ENCODE results near the gene OGFR.

The OGFR gene

GRCh38 chr20:62796699-62797491 is 7.7 kb upstream of the OGFR start:
- no peak for TF ChIP-seq CREB5 (CRISPR knock-in tag; IDR thresholded peaks at IDR 0.05; ENCODE audit: low read depth)
- TF ChIP-seq BACH2 (CRISPR knock-in tag; IDR thresholded peaks at IDR 0.05; ENCODE audit: borderline replicate concordance), result no peak
- no peak for TF ChIP-seq TCF4 (CRISPR knock-in tag; IDR thresholded peaks at IDR 0.05; ENCODE audit: borderline replicate concordance)
- TF ChIP-seq GLIS3 (CRISPR knock-in tag; IDR thresholded peaks at IDR 0.05), result no peak
- no peak for TF ChIP-seq ZFP3 (CRISPR knock-in tag; IDR thresholded peaks at IDR 0.05)
- TF ChIP-seq SNAI2 (CRISPR knock-in tag; IDR thresholded peaks at IDR 0.05), result no peak
- no peak for TF ChIP-seq ZNF565 (CRISPR knock-in tag; conservative IDR thresholded peaks at IDR 0.05; ENCODE audit: low read depth)
- TF ChIP-seq ISL1 (CRISPR knock-in tag; IDR thresholded peaks at IDR 0.05), result no peak
- TF ChIP-seq POU6F1 (CRISPR knock-in tag; IDR thresholded peaks at IDR 0.05; ENCODE audit: borderline replicate concordance, low read depth), result no peak
- no peak for TF ChIP-seq CSRNP3 (CRISPR knock-in tag; IDR thresholded peaks at IDR 0.05)
- no peak for TF ChIP-seq RARB (CRISPR knock-in tag; IDR thresholded peaks at IDR 0.05)
- TF ChIP-seq ZNF70 (CRISPR knock-in tag; IDR thresholded peaks at IDR 0.05), result no peak
- no peak for TF ChIP-seq TOX (CRISPR knock-in tag; IDR thresholded peaks at IDR 0.05; ENCODE audit: borderline replicate concordance)
- TF ChIP-seq ARNTL (CRISPR knock-in tag; IDR thresholded peaks at IDR 0.05; ENCODE audit: borderline replicate concordance, low read depth), result no peak
- TF ChIP-seq CSDC2 (CRISPR knock-in tag; IDR thresholded peaks at IDR 0.05), result no peak
- no peak for TF ChIP-seq PPARA (CRISPR knock-in tag; IDR thresholded peaks at IDR 0.05; ENCODE audit: borderline replicate concordance)
- TF ChIP-seq ZC3H10 (CRISPR knock-in tag; IDR thresholded peaks at IDR 0.05), result no peak
- ATAC-seq, result no peak

- TF ChIP-seq ZFP3 (CRISPR knock-in tag; IDR thresholded peaks at IDR 0.05) (no peak), PPARA (CRISPR knock-in tag; IDR thresholded peaks at IDR 0.05; ENCODE audit: borderline replicate concordance) (no peak)
- no peak for ATAC-seq
These were observed 6.7 kb upstream of the OGFR start for GRCh38 chr20:62797671-62798532.

GRCh38 chr20:62799036-62799435 is 5.6 kb upstream of the OGFR start:
- TF ChIP-seq PATZ1 (CRISPR knock-in tag; IDR thresholded peaks at IDR 0.05; ENCODE audit: borderline replicate concordance) (no peak), TSHZ2 (CRISPR knock-in tag; IDR thresholded peaks at IDR 0.05) (no peak), RARB (CRISPR knock-in tag; IDR thresholded peaks at IDR 0.05) (no peak), ISL1 (CRISPR knock-in tag; IDR thresholded peaks at IDR 0.05) (no peak), TCF4 (CRISPR knock-in tag; IDR thresholded peaks at IDR 0.05; ENCODE audit: borderline replicate concordance) (no peak), ARNTL (CRISPR knock-in tag; IDR thresholded peaks at IDR 0.05; ENCODE audit: borderline replicate concordance, low read depth) (no peak), OSR1 (CRISPR knock-in tag; IDR thresholded peaks at IDR 0.05) (no peak)
- ATAC-seq, result no peak

All from SK-N-SH treated with all-trans-retinoic acid at 6 μM for 48 hours (cell line).